ENCODE measurements around the gene CLCN3. TPM values are rescaled to one million over a fixed set of nuclear protein-coding genes. Genes with fewer than 3 reads are reported as not detected.

The CLCN3 gene
- total and polyA plus RNA-seq, 9 of the 15 experiments (the other 6 are each of a cell fraction or from before 2014, with no cell fraction given) = 12.7 to 60.6 (median 38.5) TPM

GRCh38 chr4:169604131-169604900 lies 16.1 kb upstream of the CLCN3 start (continued):
- TF ChIP-seq MGA (IDR thresholded peaks at IDR 0.05) (no peak), ATF7 (IDR thresholded peaks at IDR 0.05) (peak; percentile 63), NCOA4 (IDR thresholded peaks at IDR 0.05; ENCODE audit: partially characterized antibody) (no peak), BRD9 (IDR thresholded peaks at IDR 0.05; ENCODE audit: low read depth, partially characterized antibody) (no peak), SFPQ (IDR thresholded peaks at IDR 0.05; ENCODE audit: low read depth, low read length) (no peak), ETV1 (tag; conservative IDR thresholded peaks at IDR 0.05; ENCODE audit: low read depth) (no peak), LCOR (CRISPR knock-in tag; IDR thresholded peaks at IDR 0.05) (peak; percentile 61; the same call in 1 of the 2 replicates), FOXJ2 (tag; IDR thresholded peaks at IDR 0.05) (0 out of 2 replicates have a peak, but pooled peaks have one; percentile 37), ZNF512 (tag; IDR thresholded peaks at IDR 0.05) (peak; percentile 34; the same call in 1 of the 2 replicates), ZNF232 (CRISPR knock-in tag; IDR thresholded peaks at IDR 0.05) (no peak)

Measured in K562 (cell line).